CD4-positive, alpha-beta T cell treated with Interleukin-15 for 4 hours (primary cell): ENCODE measurements around the gene SENP1.

ENCODE experiments used
- DNase-seq: peaks from one replicate; pipeline ENCODE4 v3.0.0-alpha.2; 2020; ENCODE audit warnings: low spot score

SENP1 gene

GRCh38 chr12:48017921-48018617 lies 87.8 kb downstream of the SENP1 start:
- DNase-seq: no peak

- no peak for DNase-seq
These were observed 88.4 kb downstream of the SENP1 start for GRCh38 chr12:48017496-48017895.

- DNase-seq: no peak
These were observed 89.4 kb downstream of the SENP1 start for GRCh38 chr12:48016373-48017020.

GRCh38 chr12:48015954-48016353 lies 89.9 kb downstream of the SENP1 start:
- no peak for DNase-seq

GRCh38 chr12:48015129-48015528 lies 90.8 kb downstream of the SENP1 start:
- DNase-seq: no peak

- DNase-seq: no peak
These were observed 92.6 kb downstream of the SENP1 start for GRCh38 chr12:48013287-48013686.

- DNase-seq: no peak
These were observed 93.8 kb downstream of the SENP1 start for GRCh38 chr12:48012070-48012469.

- DNase-seq: no peak
These were observed 95.4 kb downstream of the SENP1 start for GRCh38 chr12:48010366-48010970.

- no peak for DNase-seq
These were observed 96.4 kb downstream of the SENP1 start for GRCh38 chr12:48009471-48009870.

- DNase-seq: no peak
These were observed 96.9 kb downstream of the SENP1 start for GRCh38 chr12:48008950-48009349.

- no peak for DNase-seq
These were observed 97.5 kb downstream of the SENP1 start for GRCh38 chr12:48008349-48008748.

- no peak for DNase-seq
These were observed 98.7 kb downstream of the SENP1 start for GRCh38 chr12:48007206-48007605.

- DNase-seq: no peak
These were observed 100.2 kb downstream of the SENP1 start for GRCh38 chr12:48005750-48006021.

GRCh38 chr12:48005001-48005749 lies 100.7 kb downstream of the SENP1 start:
- no peak for DNase-seq

- DNase-seq: no peak
These were observed 101.6 kb downstream of the SENP1 start, which contains the start of gene COL2A1 for GRCh38 chr12:48004053-48004941. Gene COL2A1 (minus strand): TSS chr12:48004476. CDS start chr12:48004321, 155 bp downstream.

GRCh38 chr12:48003226-48004052 lies 102.4 kb downstream of the SENP1 start:
- no peak for DNase-seq

- DNase-seq: no peak
These were observed 103.1 kb downstream of the SENP1 start for GRCh38 chr12:48002773-48003218.

- DNase-seq: no peak
These were observed 103.5 kb downstream of the SENP1 start for GRCh38 chr12:48002414-48002730.

- no peak for DNase-seq
These were observed 104.1 kb downstream of the SENP1 start for GRCh38 chr12:48001505-48002413.
